GM12878 (cell line): ENCODE measurements around the gene NECTIN2. TPM values are rescaled to one million over a fixed set of nuclear protein-coding genes. Genes with fewer than 3 reads are reported as not detected.
A peak's percentile ranks its signal among the peaks of the same experiment; 100 is the strongest.

ENCODE experiments used
- ATF3 ChIP-seq: IDR thresholded peaks from 2 replicates; pipeline ENCODE4 v1.6.1; 2011; ENCODE audit warnings: low read depth, mild to moderate bottlenecking, low read length, moderate library complexity, borderline replicate concordance; ENCODE audit errors: extremely low read depth
- BCL11A ChIP-seq: IDR thresholded peaks from 2 replicates; pipeline ENCODE4 v1.6.1; 2011; ENCODE audit warnings: low read depth, low read length
- BMI1 ChIP-seq: fragments of 450-650 bp; IDR thresholded peaks from 2 replicates; pipeline ENCODE4 v1.6.1; 2016; ENCODE audit warnings: mild to moderate bottlenecking, moderate library complexity, borderline replicate concordance
- CBX5 ChIP-seq: sonication (generic); IDR thresholded peaks from 2 replicates; pipeline ENCODE4 v1.6.1; 2016; ENCODE audit warnings: low read depth, moderate library complexity, mild to moderate bottlenecking, inconsistent platforms
- CEBPZ ChIP-seq: fragments of 150-350 bp; IDR thresholded peaks from 2 replicates; pipeline ENCODE4 v1.6.1; 2016; ENCODE audit warnings: low read depth, low read length
- DPF2 ChIP-seq: fragments of 450-650 bp; IDR thresholded peaks from 2 replicates; pipeline ENCODE4 v1.6.1; 2017; ENCODE audit warnings: mild to moderate bottlenecking
- EED ChIP-seq: sonication (generic); IDR thresholded peaks from 2 replicates; pipeline ENCODE4 v1.6.1; 2016; ENCODE audit warnings: antibody characterized with exemption, low read depth
- ELK1 ChIP-seq: IDR thresholded peaks from 2 replicates; pipeline ENCODE4 v1.6.1; 2012; ENCODE audit warnings: low read depth, low read length, improper control_type of control experiment
- HCFC1 ChIP-seq: fragments of 150-350 bp; IDR thresholded peaks from 2 replicates; pipeline ENCODE4 v1.6.1; 2014; ENCODE audit warnings: low read length
- HSF1 ChIP-seq: fragments of 150-350 bp; IDR thresholded peaks from 2 replicates; pipeline ENCODE4 v1.6.1; 2014; ENCODE audit warnings: mild to moderate bottlenecking, low read depth, low read length
- LARP7 ChIP-seq: fragments of 450-650 bp; IDR thresholded peaks from 2 replicates; pipeline ENCODE4 v1.6.1; 2017; ENCODE audit warnings: mild to moderate bottlenecking
- MYB ChIP-seq: fragments of 150-350 bp; IDR thresholded peaks from 2 replicates; pipeline ENCODE4 v1.6.1; 2014; ENCODE audit warnings: mild to moderate bottlenecking, low read depth, low read length, borderline replicate concordance
- NR2C2 ChIP-seq: IDR thresholded peaks from 2 replicates; pipeline ENCODE4 v1.6.1; 2011; ENCODE audit warnings: borderline replicate concordance, low read depth; ENCODE audit not compliant: control insufficient read depth, insufficient read length
- PBX3 ChIP-seq: IDR thresholded peaks from 2 replicates; pipeline ENCODE4 v1.6.1; 2011; ENCODE audit warnings: mild to moderate bottlenecking, low read depth, low read length, moderate library complexity; ENCODE audit not compliant: insufficient replicate concordance
- SIX5 ChIP-seq: IDR thresholded peaks from 2 replicates; pipeline ENCODE4 v1.6.1; 2011; ENCODE audit warnings: mild to moderate bottlenecking, low read depth, low read length, moderate library complexity; ENCODE audit not compliant: severe bottlenecking
- SP1 ChIP-seq: IDR thresholded peaks from one replicate; pipeline ENCODE4 v1.6.1; 2011; ENCODE audit warnings: low read depth, low read length
- SUPT20H ChIP-seq: IDR thresholded peaks from 2 replicates; pipeline ENCODE4 v1.6.1; 2011; ENCODE audit warnings: low read depth, mild to moderate bottlenecking, low read length, moderate library complexity, borderline replicate concordance; ENCODE audit not compliant: control insufficient read depth
- TAF1 ChIP-seq: IDR thresholded peaks from 2 replicates; pipeline ENCODE4 v1.6.1; 2011; ENCODE audit warnings: mild to moderate bottlenecking, low read depth, low read length, borderline replicate concordance
- TCF12 ChIP-seq: IDR thresholded peaks from 2 replicates; pipeline ENCODE4 v1.6.1; 2011; ENCODE audit warnings: low read depth, mild to moderate bottlenecking, low read length
- USF1 ChIP-seq: IDR thresholded peaks from 2 replicates; pipeline ENCODE4 v1.6.1; 2011; ENCODE audit warnings: borderline replicate concordance, low read depth, mild to moderate bottlenecking, moderate library complexity, mixed read lengths, low read length; ENCODE audit not compliant: insufficient read depth; ENCODE audit errors: extremely low read length
- WRNIP1 ChIP-seq: IDR thresholded peaks from 2 replicates; pipeline ENCODE4 v1.6.1; 2011; ENCODE audit warnings: low read depth, low read length, improper control_type of control experiment, borderline replicate concordance
- YY1 ChIP-seq: IDR thresholded peaks from 2 replicates; pipeline ENCODE4 v1.6.1; 2011; ENCODE audit warnings: low read depth, mild to moderate bottlenecking, low read length
- ZNF207 ChIP-seq: fragments of 450-650 bp; IDR thresholded peaks from 2 replicates; pipeline ENCODE4 v1.6.1; 2014; ENCODE audit warnings: antibody characterized with exemption, mild to moderate bottlenecking, borderline replicate concordance
- polyA plus RNA-seq, 11 experiments: library from polyadenylated mRNA; depleted of rRNA in 4 of 11; unstranded in 6 of 11; stranded (reverse) in 5 of 11; fragments of >200 nt; fragmentation: Nextera tagmentation in 4 of 11; fragmentation: Illumina TruSeq in 1 of 11; extraction: Ambion mirVana in 4 of 11; extraction: Trizol in 1 of 11; gene quantifications; 1 replicate in 1 of 11; 2 replicates in 10 of 11; pipeline versions ENCODE4 v1.2.1 to v1.2.3, GENCODE V29; 2011 to 2016; ENCODE audit warnings: inconsistent platforms in 2 of 11, missing spikeins in 2 of 11, low read depth in 1 of 11
- total RNA-seq, 4 experiments: library from RNA; depleted of rRNA in 3 of 4; stranded (reverse); fragments of >200 nt in 3 of 4; fragmentation: Illumina TruSeq in 1 of 4; extraction: Trizol in 1 of 4; gene quantifications; 2 replicates each; pipeline versions ENCODE4 v1.2.1 to v1.2.3, GENCODE V29; 2013 to 2021

Gene NECTIN2
- total and polyA plus RNA-seq, 10 of the 15 experiments (the other 5 are each of a cell fraction or from before 2014, with no cell fraction given) = 0.05 to 0.36 (median 0.26) TPM; not detected in 5

GRCh38 chr19:44889830-44890365, 43.8 kb downstream of the NECTIN2 start (continued):
- TF ChIP-seq USF1 (no peak), EED (peak; percentile 48; the same call in 1 of the 2 replicates), PBX3 (no peak), ELK1 (no peak), LARP7 (no peak), MYB (no peak), NR2C2 (no peak), CBX5 (no peak), WRNIP1 (no peak), BCL11A (no peak), ATF3 (no peak), TCF12 (no peak), SUPT20H (no peak), TAF1 (no peak), ZNF207 (0 out of 2 replicates have a peak, but pooled peaks have one; percentile 30), SP1 (no peak), HSF1 (no peak), BMI1 (no peak), CEBPZ (no peak), HCFC1 (no peak), DPF2 (peak; percentile 41; the same call in 1 of the 2 replicates), YY1 (no peak), SIX5 (no peak)
